Suprapubic skin (tissue), 4 donors: ENCODE measurements around the gene PROZ. TPM values are rescaled to one million over a fixed set of nuclear protein-coding genes. Genes with fewer than 3 reads are reported as not detected.

ENCODE experiments used
- DNase-seq, 2 donors: peaks; one replicate each; pipeline ENCODE4 v3.0.0-alpha.2; 2019; ENCODE audit warnings: low spot score in 2 of 2
- H3K27ac ChIP-seq: fragments of 200-600 bp; sonication (generic); one replicate; pipeline ENCODE4 v1.5.1; 2019
- H3K27me3 ChIP-seq: fragments of 200-600 bp; sonication (generic); one replicate; pipeline ENCODE4 v1.5.1; 2019
- H3K36me3 ChIP-seq: fragments of 200-600 bp; sonication (generic); one replicate; pipeline ENCODE4 v1.5.1; 2019
- H3K4me1 ChIP-seq: fragments of 200-600 bp; sonication (generic); one replicate; pipeline ENCODE4 v1.5.1; 2019
- H3K4me3 ChIP-seq: fragments of 200-600 bp; sonication (generic); one replicate; pipeline ENCODE4 v1.5.1; 2019; ENCODE audit warnings: mild to moderate bottlenecking
- H3K9me3 ChIP-seq: fragments of 200-600 bp; sonication (generic); one replicate; pipeline ENCODE4 v1.5.1; 2019
- CTCF ChIP-seq, 2 donors: fragments of 200-600 bp in 1 of 2; fragments of 450-650 bp in 1 of 2; sonication (generic) in 1 of 2; IDR thresholded peaks; one replicate each; pipeline ENCODE4 v1.5.1; 2016 to 2019; ENCODE audit warnings: antibody characterized with exemption in 2 of 2, mild to moderate bottlenecking in 1 of 2, moderate library complexity in 1 of 2
- EP300 ChIP-seq: sonication (generic); formaldehyde crosslinking; IDR thresholded peaks from one replicate; pipeline ENCODE4 v1.6.1; 2017; ENCODE audit warnings: antibody characterized with exemption
- POLR2A ChIP-seq, 2 donors: fragments of 450-650 bp; IDR thresholded peaks; one replicate each; pipeline ENCODE4 v1.6.1; 2017; ENCODE audit warnings: antibody characterized with exemption in 2 of 2, mild to moderate bottlenecking in 2 of 2, moderate library complexity in 2 of 2
- POLR2AphosphoS5 ChIP-seq, 3 donors: sonication (generic); formaldehyde crosslinking; IDR thresholded peaks; one replicate each; pipeline ENCODE4 v1.6.1; 2017; ENCODE audit warnings: antibody characterized with exemption in 3 of 3
- WGBS: methylation state at CpG from one replicate; pipeline ENCODE4 v1.1.5; 2018; 5-methylcytosine and 5-hydroxymethylcytosine counted together
- total RNA-seq, 4 donors: library from RNA; depleted of rRNA; stranded (reverse); fragments of >200 nt; gene quantifications; one replicate each; pipeline ENCODE4 v1.1.0, GENCODE V29; 2016

PROZ gene
- total RNA-seq, 4 donors from 2014 or later: not detected

GRCh38 chr13:113152691-113152983 is 5.8 kb upstream of the PROZ start:
- no peak for DNase-seq

GRCh38 chr13:113152984-113153809 is 5.3 kb upstream of the PROZ start:
- TF ChIP-seq POLR2AphosphoS5 (IDR thresholded peaks at IDR 0.05) (peak in 1 of 3 donors; percentile 6), EP300 (no peak)
- Histone ChIP-seq H3K4me3 (peak overlapping the region; percentile 47), H3K36me3 (no peaks in the 10 kb centered on the region), H3K9me3 (no peaks in the 10 kb centered on the region), H3K27ac (peak overlapping the region; percentile 53), H3K4me1 (peaks cover 19% of the 10 kb centered on the region), H3K27me3 (no peaks in the 10 kb centered on the region)
- peak in 1 of 2 donors; percentile 83 for DNase-seq
- WGBS: 15% methylated on average over 22 of the region's 60 CpGs

More at GRCh38 chr13:113152691-113152983, 5.8 kb upstream of the PROZ start:
- 40% methylated on average over 2 of the region's 2 CpGs for WGBS
- no peak for TF ChIP-seq CTCF (IDR thresholded peaks at IDR 0.05)
- TF ChIP-seq POLR2AphosphoS5 (IDR thresholded peaks at IDR 0.05): no peak
- TF ChIP-seq EP300: no peak
- TF ChIP-seq POLR2A (IDR thresholded peaks at IDR 0.05): no peak
- Histone ChIP-seq H3K4me1 (peaks cover 19% of the 10 kb centered on the region), H3K9me3 (no peaks in the 10 kb centered on the region), H3K27me3 (no peaks in the 10 kb centered on the region), H3K27ac (no peak overlapping the region), H3K4me3 (peak overlapping the region; percentile 47), H3K36me3 (no peaks in the 10 kb centered on the region)

GRCh38 chr13:113153810-113154748 is 4.4 kb upstream of the PROZ start:
- Histone ChIP-seq H3K27ac (peak overlapping the region; percentile 53), H3K27me3 (no peaks in the 10 kb centered on the region), H3K4me1 (peaks cover 19% of the 10 kb centered on the region), H3K36me3 (no peaks in the 10 kb centered on the region), H3K4me3 (peak overlapping the region; percentile 47), H3K9me3 (no peaks in the 10 kb centered on the region)
- TF ChIP-seq POLR2AphosphoS5 (IDR thresholded peaks at IDR 0.05) (no peak), POLR2A (IDR thresholded peaks at IDR 0.05) (no peak), CTCF (IDR thresholded peaks at IDR 0.05) (no peak), EP300 (no peak)
- peak; percentile 90 for DNase-seq
- 7% methylated on average over 30 of the region's 76 CpGs for WGBS

- Histone ChIP-seq H3K27ac (no peak overlapping the region), H3K9me3 (no peaks in the 10 kb centered on the region), H3K4me3 (no peak overlapping the region), H3K4me1 (peaks cover 19% of the 10 kb centered on the region), H3K27me3 (peaks cover 3% of the 10 kb centered on the region), H3K36me3 (no peaks in the 10 kb centered on the region)
- WGBS: 86% methylated on average over 3 of the region's 3 CpGs
- DNase-seq: no peak
- TF ChIP-seq POLR2AphosphoS5 (IDR thresholded peaks at IDR 0.05): no peak
- TF ChIP-seq EP300: no peak
- no peak for TF ChIP-seq POLR2A (IDR thresholded peaks at IDR 0.05)
- no peak for TF ChIP-seq CTCF (IDR thresholded peaks at IDR 0.05)
Observed at GRCh38 chr13:113155201-113155600, 3.2 kb upstream of the PROZ start.

- no peak for DNase-seq
- no peak overlapping the region for H3K4me3 ChIP-seq
- 88% methylated on average over 9 of the region's 9 CpGs for whole genome bisulfite sequencing
Observed at GRCh38 chr13:113155982-113156655, 2.3 kb upstream of the PROZ start.

More at GRCh38 chr13:113155982-113156655, 2.3 kb upstream of the PROZ start:
- no peaks in the 10 kb centered on the region for H3K9me3 ChIP-seq
- no peak overlapping the region for H3K27ac ChIP-seq
- no peaks in the 10 kb centered on the region for H3K36me3 ChIP-seq
- H3K27me3 ChIP-seq: peaks cover 6% of the 10 kb centered on the region
- TF ChIP-seq POLR2A (IDR thresholded peaks at IDR 0.05) (no peak), CTCF (IDR thresholded peaks at IDR 0.05) (no peak), POLR2AphosphoS5 (IDR thresholded peaks at IDR 0.05) (no peak), EP300 (no peak)
- peaks cover 19% of the 10 kb centered on the region for H3K4me1 ChIP-seq
